GM19023 (cell line): ENCODE results near the gene TOP2B.

Experiments
- ATAC-seq: cut with Tn5 transposase; IDR thresholded peaks from one replicate; pipeline ENCODE4 v1.9.1; 2021; ENCODE audit warnings: mild to moderate bottlenecking, moderate library complexity; ENCODE audit not compliant: unreplicated experiment

The TOP2B gene

DNA sequence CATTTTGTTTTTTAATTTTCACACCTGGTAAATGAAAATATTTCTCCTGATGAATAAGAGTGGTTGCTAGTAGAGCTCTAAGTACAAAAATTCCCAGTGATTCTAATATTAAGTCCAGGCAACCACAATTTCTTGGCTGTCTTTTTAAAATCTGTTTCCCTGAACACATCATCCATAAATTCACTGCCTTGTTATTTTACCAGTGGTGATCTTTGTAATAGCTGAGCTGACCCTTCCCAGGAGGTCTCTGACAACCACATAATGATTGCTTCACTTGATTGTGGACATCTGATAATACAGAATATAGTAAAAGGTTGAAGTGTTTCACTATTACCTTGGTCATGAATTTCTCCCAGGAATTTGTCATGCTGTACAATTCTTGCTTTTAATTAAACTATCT is 13.9 kb upstream of the TOP2B start:
- no peak for ATAC-seq

DNA sequence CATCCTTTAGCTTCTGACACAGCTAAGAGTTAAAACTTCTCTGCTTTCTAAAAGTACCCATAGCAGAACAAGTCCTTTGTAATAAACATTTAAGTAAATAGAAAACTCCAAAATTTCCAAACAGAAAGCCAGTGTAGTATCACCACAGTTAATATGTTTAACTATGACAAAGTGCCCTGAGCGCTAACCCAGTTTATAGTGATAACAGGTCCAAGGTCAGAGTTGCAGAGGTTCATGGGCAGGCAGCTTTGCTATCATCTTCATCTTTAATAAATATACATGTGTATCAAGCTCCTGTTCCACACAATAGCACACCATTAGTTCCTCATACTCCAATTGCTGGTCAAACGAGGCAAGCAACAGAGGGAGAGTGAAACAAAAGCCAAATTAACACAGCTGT is 12.4 kb upstream of the TOP2B start:
- no peak for ATAC-seq

DNA sequence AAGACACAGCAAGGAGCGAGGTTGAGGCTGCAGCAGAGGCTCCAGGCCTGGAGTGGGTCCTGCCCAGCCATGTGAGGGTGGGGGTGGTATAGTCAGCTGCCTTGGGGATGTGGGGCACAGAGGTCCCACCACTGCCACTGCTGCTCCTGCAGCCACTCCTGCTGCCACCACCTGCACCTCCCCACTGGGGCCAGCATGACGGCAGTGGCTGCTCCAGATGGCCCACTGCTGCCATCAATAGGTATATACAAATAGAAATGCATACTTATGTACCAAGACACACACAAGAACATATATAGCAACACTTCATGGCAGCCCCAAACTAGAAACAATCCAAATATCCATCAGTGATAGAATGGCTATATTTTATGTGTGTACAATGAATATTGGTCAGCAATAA is 10.0 kb upstream of the TOP2B start:
- no peak for ATAC-seq

DNA sequence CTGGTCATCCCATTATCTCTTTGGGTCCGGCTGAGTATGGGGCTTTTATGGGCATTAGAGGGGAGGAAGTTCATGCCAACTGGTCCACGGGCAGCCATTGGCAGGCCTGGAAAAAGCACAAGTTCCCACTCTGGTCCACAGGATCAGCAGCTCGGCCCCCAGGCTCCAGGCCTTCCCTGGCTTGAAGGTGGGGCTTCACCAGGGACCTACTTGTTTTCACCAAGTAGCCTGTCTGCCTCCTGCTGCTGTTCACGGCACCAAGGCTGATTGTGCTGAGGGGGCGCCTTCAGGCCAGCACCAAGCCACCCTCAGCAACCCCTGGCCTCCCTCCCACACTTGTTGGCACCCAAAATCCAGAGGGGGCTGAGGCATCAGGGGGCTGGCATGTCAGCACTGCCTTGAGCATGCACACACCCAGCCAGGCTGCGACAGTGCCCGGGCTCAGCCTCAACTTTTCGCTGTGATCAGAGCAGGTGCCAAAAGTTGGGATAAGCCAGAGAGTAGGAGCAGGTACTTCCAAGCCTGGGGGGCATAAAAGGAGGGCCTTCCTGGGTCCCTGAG is 9.1 kb upstream of the TOP2B start:
- no peak for ATAC-seq

DNA sequence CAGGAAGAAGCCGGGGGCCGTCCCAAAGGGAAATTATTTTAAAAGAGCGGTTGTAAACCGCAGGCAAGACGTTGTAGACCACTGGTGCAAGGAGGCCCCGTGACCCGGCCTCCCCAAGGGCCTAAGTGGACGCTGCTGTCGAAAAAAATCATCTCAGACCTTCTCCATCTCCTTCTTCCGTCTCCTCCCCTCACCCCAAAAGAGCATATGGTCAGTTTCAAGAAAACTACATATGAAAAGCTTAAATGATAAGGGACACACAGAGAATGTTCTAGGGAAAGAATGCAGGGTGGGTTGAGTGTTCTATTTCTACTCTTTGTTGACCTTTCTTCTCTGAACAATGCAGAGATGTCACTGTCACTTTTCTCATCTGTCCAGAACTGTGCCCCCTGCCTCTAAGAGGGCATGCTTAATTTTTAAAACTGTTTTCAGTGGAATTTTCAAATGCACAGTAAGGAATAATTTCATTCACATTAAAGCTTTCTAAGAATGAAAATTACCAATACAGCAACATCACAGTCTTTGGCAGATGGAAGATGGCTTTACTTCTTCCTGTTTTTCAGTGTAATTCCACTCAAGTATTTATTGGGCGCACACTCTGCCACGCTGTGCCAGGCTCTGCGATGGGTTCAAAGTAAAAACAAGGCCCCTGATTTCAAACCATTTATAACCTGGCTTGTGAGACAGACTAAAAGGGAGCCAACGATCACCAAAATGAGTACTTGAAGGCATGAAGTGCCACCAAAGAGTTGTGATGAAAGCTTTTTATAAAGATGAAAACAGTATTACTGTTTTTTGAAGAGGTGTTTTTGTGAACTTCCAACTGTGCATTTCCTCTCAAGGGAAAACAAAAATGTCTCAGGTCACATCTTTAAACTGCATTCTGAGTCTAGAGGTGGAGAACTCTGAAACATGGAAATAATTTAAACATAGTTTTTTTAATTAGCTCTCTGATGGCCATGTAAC is 891 bp upstream of the TOP2B start:
- ATAC-seq = peak; percentile 27

DNA sequence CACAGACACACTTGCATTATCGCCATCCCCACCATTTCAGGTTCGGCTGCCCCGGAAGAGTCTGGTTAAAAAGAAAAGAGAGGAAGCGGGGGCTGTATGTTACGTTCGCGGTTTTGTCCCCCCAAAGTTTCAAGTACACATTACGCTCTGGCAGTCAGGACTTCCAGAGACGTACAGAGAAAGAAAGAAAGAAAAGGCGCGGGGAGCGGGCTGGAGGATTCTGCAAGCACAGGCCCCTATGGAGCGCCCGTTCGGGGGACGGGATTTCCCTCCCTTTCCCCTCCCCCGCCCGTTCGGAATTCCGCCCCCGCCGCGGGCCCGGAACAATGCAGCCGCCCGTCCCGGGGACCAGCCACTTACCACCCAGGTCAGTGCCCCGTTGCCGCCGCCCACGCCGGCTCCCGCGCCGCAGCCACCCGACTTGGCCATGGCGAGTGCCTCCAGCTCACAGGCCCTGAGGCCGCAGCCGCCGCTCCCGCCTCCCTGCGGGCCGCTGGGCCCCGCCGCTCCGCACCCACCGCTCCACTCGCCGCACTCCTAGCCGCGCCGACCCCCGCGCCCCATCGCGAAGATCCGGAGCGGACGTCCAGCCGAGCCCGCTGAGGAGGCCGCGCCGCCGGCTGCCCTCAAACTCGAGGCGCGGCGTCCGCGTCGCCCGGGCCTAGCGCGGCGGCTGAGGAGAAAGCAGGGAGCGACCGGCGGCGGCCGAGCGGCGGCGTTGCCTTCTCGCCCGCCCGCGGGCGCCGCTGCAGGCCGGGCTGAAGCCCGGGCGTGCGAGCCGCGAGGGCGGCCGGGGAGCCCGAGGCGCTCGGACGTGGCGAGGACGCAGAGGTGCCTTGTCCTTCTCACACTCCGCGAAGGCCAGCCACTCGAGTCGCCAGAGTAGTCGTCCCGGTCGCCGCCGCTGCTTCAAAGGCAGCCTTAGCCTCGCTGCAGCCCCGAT is 567 bp downstream of the TOP2B start:
- ATAC-seq = peak; percentile 35

DNA sequence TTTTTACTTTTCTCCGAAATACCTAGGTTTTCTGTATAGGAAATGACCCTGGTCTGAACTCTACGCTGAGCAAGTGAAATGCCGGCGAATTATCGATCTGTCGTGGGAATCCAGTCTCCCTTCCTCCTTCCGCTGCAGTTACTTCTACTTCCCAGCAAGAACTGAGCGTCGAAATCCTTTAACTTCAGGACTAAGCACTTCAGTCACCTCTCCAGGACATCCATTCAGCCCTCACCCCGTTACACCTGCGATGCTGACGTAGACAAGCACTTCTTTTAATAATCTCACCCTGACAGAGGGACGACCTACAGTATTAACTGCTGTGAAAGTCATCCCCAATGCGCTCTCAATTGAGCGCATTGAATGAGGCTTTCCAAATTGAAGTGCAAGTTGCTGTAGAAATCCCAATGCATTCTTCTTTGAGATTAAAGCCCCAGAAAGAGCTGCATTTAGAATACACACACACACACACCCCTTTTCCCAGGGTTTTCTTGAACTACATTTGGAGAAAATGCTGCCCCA is 1.3 kb downstream of the TOP2B start:
- no peak for ATAC-seq

DNA sequence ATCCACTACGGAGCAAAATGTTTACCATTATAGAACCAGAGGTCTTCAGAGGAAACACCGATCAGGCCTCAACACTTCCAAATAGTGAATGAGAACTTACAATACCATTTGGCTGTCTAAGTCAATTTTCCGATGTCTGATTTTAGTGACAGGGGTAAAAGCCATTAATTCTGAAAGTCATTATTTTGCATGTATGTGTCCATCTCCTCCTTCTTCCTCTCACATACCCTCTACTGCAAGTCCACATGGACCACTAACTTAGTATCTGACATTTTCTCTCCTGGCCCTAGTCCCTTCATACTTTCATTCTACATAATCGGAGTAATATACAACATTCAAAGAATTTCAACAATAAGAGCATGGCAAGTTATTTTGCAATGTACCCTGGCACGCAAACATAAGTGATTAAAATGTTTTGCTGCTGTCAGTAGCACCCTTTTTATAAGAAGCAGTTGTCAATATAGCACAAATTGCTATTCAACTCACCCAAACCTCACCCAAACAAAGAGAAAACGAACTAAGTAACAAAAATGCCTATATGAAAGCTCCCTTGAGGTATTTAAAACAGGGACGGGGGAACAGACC is 1.9 kb downstream of the TOP2B start:
- ATAC-seq = no peak

DNA sequence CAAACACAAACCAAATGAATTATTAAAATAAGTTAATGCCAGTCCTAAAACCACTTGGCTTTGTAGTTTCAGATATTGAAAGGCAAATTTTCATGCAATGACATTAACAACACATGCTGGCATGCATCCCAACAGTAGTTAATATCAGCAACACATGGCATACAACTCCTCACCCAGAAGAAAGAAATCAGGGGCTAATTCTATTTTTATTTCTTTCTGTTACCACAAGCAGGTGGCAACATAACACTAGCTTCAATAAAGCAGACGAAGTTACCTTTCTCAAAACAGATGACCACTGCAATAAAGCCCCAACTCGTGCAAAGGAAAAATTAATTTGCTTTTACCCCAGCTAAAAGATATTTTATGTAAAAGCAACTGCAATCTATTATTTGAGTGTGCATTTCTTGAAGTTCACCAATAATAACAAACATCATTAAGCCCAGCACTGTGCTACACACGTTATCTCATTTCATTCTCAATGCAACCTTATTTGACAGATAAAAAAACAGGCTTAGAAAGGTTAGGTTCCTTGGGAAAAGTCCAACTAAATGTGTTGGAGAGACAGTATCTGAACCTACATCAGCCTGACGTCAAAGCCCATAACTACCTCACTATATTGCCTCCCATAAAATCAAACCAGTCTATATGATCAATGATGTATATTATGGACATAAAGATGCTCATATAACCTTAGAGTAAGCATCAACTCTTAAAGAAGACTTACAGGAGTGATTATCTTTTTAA is 2.8 kb downstream of the TOP2B start:
- ATAC-seq = no peak

DNA sequence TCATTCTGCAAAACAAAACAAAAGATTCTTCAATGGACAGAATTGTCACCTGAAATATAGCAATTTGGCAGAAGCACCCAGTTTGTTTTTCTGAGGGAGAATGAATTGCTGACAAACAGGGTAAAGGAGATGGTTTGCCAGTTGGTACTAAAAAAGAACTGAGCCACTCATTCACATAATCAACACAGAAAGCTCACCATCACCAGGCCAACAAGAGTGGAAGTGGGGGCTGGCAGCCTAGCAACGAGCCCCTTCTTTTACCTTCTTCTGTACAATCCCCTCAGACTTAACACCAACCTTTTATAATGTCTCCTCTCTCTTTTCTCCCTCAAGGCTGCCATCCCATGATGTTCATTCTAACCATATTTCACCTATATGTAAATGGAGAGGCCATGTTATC is 5.9 kb downstream of the TOP2B start:
- no peak for ATAC-seq

DNA sequence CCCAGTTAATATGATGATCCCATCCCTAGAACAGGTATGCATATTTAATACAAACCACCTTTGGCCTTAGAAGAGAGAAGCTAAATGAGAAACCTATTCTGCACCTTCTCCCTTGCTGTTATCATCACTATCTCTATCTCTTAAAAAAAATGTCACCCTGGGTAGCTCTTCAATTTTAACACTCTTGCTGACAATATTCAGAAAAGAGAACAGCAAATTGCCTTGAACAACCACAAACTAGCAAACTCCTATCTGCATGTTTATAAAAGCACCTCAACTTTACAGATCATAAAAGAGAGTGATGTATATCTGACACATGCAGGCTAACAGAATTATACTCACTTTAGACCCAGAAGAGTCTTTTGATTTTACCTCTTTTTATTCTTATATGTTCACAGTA is 7.4 kb downstream of the TOP2B start:
- no peak for ATAC-seq

DNA sequence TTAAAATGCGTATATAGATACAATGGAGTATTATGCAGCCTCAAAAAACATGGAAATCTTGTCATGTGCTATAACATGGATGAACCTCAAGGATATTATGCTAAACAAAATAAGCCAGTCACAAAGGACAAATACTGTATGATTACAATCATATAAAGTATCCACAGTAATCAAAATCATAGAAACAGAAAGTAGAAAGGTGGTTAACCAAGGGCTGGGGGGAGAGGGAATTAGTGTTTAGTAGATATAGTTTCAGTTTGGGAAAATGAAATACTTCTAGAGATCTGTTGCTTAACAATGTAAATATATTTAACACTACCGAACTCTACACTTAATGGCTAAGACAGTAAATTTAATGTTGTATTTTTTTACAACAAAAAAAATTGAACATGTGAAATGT is 9.0 kb downstream of the TOP2B start:
- ATAC-seq = no peak

DNA sequence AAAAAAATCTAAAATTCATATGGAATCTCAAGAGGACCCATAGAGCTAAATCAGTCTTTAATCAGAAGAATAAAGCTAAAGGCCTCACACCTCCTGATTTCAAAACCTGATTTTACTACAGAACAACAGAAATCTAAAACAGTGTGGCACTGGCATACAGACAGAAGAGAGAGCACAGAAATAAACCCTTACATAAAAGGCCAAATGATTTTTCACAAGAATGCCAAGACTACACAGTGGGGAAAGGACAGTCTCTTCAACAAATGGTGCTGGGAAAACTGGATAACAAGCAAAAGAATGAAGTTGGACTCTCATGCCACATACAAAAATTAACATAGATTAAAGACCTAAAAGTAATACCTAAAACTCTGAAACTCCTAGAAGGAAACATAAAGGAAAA is 10.1 kb downstream of the TOP2B start:
- no peak for ATAC-seq

DNA sequence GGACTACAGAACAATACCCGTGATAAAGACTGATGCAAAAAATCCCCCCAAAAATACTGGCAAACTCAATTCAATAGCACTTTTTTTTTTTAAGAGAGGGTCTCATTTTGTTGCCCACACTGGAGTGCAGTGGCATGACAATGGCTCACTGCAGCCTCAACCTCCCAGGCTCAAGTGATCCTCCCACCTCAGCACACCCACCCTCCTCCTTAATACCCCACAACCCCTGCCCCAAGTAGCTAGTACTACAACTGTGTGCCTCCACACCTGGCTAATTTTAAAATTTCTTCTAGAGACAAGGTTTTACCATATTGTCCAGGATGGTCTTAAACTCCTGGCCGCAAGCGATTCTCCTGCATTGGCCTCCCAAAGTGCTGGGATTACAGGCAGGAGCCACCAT is 11.4 kb downstream of the TOP2B start:
- ATAC-seq = no peak

DNA sequence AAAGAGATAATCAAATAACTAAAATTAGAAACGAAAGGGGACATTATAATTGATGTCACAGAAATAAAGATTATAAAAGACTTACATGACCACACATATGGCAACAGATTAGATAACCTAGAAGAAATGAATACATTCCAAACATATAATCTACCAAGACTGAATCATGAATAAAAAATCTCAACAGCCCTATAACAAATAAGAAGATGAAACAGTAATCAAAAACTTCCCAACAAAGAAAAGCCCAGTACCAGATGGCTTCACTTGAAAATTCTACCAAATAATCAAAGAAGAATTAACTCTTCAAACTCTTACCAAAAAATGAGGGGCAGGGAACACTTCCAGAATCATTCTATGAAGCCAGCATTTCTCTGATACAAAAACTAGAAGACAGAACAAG is 11.8 kb downstream of the TOP2B start:
- ATAC-seq = no peak

DNA sequence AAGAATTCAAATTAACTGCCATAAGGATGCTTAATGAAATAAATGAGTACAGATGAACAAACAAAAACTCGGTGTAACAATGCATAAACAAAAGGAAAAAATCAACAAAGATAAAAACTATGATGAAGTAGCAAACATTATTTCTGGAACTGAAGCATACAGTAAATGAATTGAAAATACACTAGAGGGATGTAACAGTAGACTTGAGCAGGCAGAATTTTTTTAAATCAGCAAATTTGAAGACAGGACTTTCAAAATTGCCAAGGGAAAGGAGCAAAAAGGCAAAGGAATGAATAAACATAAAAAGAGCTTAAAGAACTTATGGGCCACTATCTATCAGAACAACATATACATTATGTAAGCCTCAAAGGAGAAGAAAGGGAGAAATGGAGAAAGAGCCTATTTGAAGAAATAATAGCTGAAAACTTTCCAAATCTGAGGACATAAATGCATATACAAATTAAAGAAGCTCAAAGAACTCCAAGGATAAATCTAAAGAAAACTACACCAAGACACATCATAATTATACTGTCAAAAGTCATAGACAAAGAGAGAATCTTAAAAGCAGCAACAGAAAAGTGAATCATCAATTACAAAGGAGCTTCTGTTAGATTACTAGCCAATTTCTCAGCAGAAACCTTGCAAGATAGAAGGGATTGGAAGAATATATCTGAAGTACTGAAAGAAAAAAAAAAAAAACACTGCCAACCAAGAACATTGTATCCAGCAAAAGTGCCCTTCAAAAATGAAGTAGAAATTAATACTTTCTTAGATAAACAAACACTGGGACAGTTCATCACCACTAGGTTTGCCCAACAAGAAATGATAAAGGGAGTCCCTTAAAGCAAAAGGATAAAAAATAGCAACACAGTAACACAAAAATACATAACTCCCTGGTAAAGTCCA is 15.5 kb downstream of the TOP2B start:
- no peak for ATAC-seq

DNA sequence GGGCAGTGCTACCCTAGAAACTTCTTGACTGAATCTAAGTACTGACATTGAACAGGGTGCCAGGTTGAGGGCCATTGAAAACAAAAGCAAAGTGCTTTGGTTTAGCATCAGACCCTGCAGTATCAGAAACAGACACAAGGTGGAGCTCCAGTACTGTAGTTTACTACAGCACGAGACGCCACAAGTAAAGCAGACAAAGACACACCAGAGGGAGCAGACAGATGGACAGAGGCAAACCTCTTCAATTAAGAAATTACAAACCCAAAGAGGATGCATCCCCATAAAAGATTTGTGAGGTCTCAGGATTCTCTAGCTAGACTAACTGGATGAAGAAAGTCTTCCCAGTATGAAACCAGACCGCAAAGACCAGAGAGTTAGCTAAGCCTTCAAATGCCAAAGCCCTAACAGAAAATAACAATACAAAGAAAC is 16.6 kb downstream of the TOP2B start:
- ATAC-seq = peak; percentile 95

DNA sequence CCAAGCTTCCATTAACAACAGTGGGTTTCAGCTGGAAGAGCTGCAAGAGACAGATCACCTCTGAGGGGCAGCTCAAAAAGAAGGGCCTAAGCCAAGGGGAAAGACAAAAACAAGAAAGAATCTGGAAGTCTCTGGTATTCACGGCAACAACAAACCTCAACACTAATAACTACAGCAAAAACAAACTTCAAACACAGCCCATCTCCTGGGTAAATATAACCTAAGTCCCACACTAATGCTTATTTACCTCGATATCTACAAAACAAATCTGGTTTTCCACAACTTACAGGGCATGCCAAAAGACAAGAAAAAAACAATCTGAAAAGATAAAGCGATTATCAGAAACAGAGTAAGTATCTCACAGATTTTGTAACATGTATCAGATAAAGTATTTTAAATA is 29.7 kb downstream of the TOP2B start:
- ATAC-seq = no peak

DNA sequence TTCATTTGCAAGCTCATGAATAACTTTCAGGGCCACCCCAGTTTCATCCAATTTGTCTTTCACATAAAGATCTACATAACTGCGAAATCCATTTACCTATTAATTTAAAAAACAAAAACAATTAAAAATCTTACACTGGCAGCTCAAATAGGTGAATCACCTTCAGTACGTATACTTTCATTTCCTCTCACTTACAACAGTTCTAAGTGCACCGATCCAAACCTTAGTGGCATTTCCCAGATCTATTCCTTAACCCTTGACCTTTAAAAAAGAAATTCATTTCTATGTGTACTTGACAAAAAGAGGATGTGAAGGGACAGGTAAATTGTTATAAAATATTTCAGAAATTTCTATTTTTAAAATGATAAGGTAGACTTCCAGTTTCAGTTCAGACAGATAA is 30.8 kb downstream of the TOP2B start:
- no peak for ATAC-seq
